LoVo (cell line): Measurements from ENCODE around the gene CDS2.

ENCODE experiments used
- DNase-seq: peaks from one replicate; pipeline ENCODE4 v3.0.0-alpha.2; 2016; ENCODE audit warnings: low spot score

CDS2 gene

DNA sequence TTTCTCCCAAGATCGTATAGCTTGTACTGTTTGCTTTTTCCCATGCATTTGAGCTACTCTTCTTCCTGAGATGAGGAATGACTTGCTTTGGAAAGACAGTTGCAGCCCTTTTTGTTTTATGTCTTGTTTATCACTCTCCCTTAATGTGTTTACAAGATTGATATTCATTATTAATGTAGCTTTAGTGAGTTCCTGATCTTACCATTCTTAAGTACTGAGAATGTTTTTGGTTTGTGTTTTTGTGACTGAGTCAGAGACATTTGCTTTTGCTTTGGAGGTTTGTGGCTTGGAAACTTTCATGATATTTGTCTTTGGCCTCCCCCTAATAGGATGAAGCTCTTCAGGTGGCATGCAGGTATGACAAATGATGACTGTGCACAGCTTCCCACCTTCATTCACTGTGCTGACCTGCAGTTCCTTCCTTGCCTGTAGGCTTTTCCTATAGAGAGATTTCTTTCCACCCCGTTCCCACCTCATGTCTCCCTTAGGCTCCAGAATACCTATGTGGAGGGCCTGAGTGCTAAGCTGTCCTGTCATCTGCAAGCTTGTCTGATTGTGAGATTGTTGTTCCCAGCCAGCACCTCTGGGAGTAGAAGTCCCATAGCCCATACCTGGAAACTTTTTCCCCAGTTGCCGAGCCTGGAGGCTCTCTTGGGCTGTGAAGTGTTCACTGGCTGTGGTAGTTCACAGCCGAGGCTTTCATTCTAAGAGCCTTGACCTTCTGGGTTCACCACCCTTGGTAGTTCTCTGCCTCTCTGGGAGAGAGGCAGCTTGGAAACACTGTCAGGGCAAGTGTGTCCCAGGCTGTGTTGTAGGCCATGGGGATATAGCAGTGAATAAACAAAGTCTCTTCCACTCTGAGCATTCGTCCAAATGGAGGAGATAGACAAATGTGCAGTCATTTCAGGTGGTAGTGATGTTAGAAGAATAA, 27.1 kb downstream of the CDS2 start:
- peak; percentile 3 for DNase-seq

DNA sequence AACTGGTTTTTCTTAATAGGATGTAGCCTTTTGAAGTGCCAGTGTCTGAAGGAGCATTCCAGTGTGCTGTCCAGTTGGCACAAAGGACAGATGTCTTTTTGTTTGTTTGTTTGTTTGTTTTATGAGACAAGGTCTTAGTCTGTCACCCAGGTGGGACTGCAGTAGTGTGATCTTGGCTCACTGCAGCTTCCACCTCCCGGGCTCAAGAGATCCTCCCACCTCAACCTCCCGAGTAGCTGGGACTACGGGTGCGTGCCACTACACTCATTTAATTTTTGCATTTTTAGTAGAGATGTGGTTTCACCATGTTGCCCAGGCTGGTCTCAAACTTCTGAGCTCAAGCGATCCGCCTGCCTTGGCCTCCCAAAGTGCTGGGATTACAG, 27.7 kb downstream of the CDS2 start:
- no peak for DNase-seq

DNA sequence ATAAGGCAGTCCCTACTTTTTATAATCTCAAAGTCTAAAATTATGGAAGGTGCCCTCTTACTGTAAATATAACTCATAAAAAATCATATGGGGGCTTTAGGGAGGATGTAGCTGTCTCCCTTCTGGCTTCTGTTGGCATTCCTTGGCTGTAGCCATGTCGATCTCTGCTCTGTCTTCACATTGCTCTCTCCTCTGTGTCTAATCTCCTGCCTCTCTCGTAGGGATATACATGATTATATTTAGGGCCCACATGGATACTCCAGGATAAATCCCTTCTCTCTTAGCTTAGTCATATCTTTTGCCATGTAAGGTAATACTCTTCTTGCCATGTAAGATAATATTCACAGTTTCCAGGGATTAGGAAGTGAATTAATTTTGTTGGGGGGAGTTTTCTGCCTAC, 28.6 kb downstream of the CDS2 start:
- no peak for DNase-seq

DNA sequence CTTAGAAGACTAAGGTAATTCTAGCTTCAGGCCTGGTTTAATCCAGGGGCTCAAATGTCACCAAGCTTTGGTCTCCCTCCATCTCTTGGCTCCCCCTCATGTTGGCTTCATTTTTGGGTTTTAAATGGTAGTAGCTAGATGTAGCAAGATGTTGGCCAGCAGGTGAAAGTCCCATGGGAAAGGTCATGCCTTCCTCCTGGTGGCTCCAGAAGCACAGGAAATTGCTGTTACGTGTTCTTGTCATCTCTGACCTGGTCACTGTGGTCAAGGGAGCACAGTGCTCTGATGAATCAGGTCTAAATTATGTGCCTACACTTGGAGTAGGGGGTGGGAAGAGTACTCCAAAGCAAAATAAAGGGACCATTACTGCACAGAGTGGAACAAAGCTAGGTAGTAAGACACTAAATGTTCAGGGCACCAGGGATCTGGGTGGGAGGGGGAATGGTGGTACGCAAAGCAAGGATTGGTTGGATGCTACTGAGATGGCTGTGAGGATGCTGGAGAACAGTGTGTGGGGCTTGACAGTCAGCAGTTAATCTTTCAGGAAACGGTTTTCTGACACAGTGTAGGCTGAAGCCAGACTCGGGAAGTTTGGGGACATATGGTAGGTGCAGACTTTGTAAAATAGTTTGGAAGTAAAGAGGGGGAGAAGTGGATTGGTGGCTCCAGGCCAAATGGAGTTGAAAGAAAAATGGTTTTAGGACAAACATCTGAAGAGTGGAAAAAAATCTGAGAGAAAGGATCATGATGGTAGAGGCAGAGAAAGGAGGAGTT, 30.1 kb downstream of the CDS2 start:
- no peak for DNase-seq

DNA sequence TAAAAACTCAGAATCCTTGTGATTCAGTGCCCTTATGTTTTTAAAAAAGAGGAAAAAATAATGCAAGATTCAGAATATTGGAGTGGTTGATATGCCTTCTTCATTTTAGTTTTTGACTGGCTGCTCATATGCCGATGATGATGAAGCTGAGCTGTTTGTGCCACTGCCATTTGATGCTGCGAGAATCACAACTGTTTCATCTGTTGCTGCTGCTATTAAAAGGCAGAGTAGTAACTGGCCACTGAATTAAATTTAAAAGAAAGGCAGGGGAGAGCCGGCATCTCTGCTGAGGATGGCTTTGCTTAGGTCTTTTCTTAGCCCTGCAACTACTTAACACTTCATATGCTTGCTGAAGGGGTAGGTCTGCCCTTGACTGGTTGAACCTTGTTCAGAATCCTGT, 33.1 kb downstream of the CDS2 start:
- DNase-seq = no peak

DNA sequence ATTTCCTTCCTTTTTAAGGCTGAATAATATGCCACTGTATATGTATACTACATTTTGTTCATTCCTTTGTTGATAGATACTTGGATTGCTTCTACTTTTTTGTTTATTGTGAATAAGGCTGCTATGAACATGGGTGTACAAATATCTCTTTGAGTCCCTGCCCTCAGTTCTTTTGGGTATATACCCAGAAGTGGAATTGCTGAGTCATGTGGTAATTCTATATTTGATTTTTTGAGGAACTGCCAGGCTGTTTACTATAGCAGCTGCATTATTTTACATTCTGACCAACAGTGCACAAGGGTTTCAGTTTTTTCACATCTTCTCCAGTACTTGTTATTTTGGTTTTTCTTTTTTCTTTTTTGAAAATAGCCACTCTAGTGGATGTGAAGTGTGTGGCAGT, 34.1 kb downstream of the CDS2 start:
- no peak for DNase-seq

DNA sequence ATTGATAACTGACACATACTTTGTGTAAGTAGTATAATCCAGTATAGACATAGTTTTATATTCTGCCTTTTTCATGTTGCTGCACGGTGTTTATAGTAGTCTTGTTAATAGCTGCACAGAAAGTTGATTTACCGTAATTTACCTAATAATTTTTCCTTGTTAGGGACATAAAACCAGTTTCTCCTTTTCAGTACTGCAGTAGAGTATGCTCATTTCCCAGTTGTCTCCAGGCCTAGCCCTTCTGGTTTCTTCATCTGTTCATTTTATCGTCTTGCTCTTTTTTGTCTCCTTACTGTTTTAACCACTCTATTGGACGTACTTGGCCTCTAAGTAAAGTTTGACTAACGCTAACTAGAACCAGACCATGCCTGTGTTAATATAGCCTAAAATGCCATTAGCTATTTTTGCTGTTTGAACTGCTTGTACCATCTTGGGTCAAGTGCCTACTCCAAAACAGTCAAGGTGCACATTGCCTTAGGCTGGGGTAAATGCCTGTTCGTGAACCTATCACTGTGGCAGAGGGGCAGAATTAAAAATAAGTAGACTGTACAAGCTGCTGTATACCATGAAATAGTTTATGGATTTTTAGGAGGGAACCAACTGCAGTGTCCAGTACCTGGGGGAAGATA, 34.8 kb downstream of the CDS2 start:
- DNase-seq = no peak

DNA sequence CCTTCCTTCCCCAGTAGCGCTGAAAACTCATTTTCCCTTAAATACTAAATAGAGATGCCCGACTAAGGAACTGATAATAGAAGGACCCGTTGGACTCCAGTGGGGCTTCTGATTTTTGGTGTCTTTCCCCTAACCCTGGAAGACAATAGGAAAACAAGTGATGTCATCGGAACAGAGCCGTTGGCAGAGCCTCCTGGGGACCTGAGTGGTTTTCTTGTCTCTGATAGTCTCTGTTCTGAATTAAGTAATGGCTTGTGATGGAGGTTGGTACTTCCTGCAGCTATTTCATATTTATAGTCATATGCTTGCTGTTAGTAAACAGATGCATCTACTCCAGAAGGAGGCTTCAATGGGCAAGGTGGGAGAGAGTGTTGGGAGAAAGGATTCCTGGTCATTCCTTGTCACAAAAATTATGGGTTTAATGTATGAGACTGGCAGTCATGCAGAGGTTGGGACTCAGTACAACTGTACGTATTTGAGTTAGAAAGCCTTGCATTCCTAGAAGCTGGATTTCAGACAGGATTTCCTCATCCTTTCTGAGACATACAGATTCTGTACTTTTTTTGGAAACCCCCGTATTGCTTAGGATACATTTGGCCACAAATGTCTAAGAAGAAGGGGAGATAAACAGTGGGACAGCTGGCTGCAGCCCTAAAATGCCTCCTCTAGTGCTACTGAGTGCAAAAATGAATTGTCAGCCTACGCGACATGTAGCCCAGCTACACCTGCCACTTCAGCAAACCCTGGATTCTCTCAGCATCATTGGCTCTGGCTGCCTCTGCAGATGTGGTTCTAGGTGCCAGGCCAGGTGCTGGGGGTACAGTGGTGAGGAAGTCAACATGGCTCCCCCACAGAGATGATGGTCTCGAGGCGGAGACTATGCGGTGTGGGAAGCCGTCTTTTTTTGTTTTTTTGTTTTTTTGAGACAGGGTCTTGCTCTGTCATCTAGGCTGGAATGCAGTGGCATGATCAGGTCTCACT, 38.1 kb downstream of the CDS2 start:
- no peak for DNase-seq

DNA sequence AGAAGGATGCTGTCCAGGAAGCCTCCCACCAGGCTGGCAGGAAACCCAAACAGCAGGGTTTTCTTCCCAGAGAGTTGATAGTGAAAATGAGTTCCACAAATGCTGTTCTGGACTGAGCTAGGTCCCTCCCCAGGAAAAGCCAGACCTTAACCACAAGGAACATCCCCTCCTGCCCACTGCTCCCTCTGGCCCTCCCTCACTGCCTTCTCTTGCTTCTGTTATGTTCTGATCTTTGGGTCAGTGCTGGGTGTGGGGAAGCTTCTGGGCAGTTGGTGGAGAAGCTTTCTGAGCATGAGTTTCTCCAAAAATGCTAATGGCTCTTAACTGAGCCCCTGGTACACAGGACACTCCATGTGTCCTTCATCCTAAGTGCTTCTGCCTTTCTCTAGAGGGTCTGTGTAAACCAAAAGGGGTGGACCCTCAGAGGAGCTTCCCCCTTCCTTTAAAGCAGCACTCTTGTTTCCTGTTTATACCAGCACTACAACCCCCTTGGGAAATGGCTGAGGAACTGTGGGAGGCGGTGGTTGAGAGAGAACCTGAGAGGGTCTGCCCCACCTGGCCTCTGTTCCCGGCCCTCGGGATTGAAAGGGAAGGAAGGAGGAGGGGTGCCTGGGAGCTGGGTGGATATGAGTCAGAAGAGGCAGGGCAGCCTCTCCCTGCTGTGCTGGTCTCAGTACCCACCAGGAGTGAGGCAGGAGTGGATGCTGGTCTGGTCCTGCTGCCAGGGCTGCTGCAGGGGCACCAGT, 42.0 kb downstream of the CDS2 start:
- no peak for DNase-seq

DNA sequence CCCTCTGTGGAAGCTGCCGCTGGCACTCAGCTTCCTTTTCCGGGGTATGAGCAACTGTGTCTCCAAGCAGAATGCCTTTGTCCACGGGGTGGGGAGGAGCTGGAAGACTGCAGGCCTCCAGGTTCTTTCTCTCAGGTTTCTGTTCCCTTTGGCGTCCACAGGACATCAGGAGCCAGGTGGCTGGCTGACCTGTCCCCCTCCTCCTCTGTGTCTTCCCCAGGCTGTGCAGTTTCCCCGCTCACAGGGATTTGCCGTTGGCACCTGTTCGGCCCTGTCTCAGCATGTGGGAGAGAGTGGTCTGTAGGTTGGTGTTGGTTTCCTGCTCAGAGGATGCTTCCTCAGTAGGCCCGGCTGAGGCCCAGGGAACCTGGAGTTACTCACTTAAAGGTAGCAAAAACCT, 43.5 kb downstream of the CDS2 start:
- no peak for DNase-seq

DNA sequence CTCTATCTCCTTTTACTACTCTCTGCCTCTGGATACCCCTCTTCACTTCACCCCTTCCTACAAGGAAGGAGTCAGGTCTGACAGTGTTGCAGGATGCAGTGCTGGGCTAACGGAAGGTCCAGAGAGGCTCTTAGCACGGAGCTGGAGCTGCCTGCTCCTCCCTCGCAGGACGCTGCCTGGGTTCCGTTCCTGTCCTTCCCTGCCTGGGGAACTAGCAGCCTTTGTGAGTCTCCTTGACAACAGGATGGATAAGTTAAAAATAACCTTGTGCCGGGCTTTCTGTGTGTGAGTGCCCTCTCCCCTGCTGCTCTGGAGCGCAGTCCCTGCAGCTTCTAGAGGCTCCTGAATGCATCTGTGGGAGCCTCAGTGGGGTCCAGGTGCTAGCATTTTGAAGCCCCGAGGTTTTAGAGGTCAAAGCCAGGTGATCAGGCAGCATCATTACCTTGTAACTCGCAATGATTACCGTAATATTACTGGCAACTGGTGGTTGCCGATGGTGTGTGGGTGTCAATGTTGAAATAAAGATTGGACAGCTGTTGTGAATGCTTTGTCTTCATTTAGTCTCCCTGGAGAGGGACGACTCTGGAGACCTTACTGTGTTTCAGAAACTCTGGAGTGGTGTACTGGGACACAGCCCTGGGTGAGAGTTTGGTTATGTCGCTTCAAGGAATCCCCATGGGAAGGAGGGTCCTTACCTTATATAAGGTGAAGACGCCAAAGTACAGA, 44.4 kb downstream of the CDS2 start:
- DNase-seq = no peak

DNA sequence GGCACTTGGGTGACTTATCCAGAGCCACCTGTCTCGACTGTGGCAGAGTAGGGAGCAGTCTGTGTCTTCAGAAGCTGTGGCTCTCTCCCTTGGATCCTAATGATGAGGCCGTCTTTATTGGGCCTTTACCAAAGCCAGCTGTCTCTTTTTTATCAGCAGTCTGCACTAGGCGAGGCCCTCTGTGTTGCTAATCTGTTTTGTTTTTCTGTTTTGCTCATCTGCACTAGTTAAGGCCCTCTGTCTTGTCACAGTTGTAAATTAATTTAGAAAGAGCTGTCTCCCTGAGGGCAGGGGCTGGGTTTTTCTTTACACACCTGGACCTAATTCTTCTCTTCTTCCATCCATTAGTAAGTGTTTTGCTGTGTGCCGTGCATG, 45.0 kb downstream of the CDS2 start:
- no peak for DNase-seq

DNA sequence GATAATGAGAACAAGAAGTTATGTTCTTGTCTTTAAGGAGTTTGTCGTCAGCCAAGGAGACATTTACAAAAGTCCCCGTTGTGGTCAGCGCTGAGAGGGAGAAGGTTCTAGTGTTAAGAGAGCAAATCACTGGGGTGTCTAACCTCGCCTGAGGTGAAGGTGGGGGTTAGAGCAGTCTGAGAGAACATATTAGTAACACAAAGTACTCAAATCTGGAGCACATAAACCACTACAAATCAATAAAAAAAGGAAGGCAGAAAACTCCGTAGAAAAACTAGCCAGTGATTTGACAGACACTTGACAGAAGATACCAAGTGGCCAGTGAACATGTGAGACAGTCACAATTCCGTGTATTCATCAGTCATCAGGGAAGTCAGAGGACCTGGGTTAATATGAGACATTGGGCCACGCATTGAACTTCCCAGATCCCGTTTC, 45.4 kb downstream of the CDS2 start:
- no peak for DNase-seq

DNA sequence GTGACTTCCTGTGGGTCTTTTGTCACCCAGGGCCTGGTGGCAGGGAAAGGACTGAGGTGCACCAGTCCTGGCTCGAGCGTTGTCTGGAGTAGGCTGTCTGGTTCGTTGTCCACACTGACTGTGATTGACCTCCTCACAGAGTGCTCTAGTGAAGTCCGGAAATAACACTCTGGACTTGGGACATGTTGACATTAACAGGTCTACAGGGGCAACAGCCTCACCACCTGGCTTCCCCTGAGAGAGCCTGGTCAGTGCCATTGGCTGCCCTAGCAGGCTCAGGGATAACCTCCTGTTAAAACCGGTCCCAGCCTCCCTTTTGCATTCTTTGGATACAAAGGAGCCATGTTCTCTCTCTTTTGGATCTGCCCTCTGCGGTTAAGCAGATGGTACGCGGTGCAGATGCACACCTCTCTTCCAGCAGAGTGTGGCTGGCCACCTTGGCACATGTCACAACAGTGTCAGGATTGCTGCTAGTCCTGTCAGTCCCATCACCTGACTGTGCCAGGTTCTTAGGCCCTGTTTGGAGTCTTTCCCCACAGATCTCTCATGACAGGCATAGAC, 46.2 kb downstream of the CDS2 start:
- no peak for DNase-seq

DNA sequence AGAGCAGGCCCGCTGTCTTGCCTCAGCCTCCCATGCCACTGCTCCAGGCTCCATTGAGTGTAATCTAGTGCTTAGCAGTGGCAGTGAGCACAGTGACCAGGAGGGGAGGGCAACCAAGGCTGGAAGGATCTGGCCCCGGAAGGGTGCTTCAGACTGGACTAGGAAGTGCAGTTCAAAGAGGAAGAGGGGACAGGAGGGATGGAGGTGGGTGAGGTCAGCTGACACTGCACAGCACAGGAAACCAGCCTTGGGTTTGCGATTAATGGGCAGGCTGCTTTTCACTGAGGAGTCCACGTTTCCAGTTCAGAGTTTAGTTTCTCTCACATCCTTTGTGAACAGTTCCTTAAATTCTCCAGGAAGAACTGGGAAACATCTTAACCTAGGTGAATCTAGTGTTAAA, 46.9 kb downstream of the CDS2 start:
- DNase-seq = no peak

DNA sequence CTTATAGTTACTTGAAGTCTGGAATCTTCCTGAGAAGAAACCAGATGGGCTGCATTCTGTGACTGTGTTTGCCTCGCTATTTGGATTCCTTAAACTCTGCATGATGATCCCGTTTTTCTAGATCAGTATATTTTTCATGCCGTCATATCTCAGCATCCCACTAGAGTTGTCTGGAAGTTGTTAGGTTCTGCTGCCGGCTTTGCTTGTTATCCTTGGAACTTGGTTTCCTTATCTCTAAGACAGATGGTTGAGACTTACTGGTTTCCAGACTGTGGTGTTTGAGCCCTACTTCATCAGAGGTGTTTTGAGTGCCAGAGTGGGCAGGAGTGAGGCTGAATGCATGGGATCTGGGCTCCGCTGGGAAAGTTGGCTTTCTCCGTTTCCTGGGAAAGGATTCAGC, 50.3 kb downstream of the CDS2 start:
- no peak for DNase-seq

DNA sequence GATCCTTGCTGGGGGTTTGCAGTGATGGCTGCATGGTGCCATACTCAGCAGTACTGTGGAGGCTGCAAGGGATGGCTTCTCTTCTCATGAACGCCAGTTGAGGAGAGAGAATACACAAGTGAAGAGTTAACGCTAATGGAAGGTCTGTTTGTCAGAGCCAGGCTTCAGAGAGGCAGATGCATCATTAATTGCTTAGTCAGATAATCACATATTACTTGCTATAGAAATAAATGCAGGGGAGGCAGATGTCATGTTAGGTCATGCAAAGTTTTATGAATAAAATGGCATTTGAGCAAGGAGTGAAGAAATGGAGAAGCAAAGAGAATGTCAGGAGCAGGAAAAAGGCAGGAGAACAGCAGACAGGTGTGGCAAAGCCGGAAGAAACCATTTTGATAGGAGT, 51.2 kb downstream of the CDS2 start:
- DNase-seq = no peak

DNA sequence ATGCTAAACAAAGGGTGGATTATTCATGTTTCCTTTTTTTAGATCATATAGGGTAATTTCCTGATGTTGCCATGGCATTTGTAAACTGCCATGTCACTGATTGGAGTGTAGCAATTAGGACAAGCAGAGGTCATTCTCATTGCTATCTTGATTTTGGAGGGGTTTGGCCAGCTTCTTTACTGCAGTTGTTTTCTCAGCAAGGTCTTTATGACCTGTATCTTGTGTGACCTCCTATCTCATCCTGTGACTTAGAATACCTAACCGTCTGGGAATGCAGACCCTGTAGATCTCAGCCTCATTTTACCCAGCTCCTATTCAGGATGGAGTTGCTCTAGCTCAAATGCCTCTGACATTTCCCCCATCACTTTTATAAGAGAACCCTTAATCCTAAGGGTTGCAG, 53.6 kb downstream of the CDS2 start:
- DNase-seq = no peak

DNA sequence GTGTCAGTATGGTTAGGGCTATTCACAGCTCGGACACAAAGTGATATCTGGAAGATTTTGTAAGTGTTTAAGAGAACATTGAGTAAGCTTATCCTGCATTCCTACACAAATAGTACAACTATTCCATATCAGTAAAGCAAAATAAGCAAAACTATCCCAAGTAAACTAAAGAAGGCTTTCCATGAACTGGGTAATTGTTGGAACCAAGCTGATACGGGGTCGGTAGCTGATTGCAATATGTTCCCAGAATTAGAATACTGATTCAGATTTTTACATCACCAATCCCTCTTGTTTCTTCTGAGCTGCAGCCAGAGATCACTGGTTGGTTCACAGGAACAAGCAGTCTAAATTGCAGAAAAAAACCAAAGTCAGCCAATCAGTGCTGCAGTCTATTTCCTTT, 54.1 kb downstream of the CDS2 start:
- no peak for DNase-seq

DNA sequence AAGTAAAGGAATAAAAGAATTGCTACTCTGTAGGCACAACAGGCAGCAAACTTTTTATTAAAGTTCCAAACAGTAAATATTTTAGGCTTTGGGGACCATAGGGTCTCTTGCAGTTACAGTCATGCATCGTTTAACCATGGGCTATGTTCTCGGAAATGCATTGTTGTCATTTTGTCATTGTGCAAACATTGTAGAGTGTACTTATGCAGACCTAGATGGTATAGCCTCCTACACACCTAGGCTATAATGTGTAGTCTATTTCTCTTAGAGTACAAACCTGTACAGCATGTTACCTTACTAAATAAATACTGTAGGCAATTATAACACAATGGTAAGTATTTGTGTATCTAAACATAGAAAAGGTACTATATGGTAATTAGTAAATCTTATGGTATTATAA, 54.7 kb downstream of the CDS2 start:
- DNase-seq = no peak
